SK-N-DZ (cell line): Measurements from ENCODE around the gene FAM83E.

ENCODE experiments used
- DNase-seq: peaks from one replicate; pipeline ENCODE4 v3.0.0-alpha.2; 2015; ENCODE audit warnings: low spot score

FAM83E gene

DNA sequence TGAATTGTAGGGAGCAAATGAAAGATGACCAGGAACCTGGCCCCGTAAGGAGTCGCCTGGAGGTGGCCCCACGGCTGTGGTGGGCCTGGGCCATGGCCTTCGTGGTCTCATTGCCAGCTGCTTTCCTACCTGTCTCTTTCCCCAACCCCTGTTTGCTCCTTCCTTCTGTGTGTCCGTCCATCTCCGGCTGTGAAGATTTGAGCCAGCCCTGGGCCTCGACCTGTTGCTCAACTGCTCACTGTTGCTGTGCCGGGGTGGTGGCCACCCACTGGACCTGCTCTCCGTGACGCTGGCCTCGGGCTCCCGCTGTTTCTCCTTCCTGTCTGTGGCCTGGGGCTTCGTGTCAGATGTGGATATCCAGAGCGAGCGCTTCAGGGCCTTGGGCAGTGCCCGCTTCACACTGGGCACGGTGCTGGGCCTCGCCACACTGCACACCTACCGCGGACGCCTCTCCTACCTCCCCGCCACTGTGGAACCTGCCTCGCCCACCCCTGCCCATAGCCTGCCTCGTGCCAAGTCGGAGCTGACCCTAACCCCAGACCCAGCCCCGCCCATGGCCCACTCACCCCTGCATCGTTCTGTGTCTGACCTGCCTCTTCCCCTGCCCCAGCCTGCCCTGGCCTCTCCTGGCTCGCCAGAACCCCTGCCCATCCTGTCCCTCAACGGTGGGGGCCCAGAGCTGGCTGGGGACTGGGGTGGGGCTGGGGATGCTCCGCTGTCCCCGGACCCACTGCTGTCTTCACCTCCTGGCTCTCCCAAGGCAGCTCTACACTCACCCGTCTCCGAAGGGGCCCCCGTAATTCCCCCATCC, 13.8 kb upstream of the FAM83E start:
- DNase-seq: no peak

DNA sequence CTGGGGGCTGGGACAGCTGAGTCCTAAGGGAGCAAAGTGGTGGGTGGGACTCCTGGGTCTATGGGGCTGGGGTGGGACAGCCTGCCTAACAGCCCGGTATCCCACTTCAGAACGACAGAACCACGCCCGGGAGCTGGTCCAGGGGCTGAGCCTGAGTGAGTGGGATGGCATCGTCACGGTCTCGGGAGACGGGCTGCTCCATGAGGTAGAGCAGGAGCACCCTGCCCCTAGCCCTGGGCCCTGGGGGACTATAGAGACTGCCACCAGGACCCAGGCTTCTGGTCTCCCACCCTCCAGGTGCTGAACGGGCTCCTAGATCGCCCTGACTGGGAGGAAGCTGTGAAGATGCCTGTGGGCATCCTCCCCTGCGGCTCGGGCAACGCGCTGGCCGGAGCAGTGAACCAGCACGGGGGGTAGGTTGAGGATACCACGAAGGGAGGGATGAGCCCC, 13.0 kb upstream of the FAM83E start:
- DNase-seq: no peak

DNA sequence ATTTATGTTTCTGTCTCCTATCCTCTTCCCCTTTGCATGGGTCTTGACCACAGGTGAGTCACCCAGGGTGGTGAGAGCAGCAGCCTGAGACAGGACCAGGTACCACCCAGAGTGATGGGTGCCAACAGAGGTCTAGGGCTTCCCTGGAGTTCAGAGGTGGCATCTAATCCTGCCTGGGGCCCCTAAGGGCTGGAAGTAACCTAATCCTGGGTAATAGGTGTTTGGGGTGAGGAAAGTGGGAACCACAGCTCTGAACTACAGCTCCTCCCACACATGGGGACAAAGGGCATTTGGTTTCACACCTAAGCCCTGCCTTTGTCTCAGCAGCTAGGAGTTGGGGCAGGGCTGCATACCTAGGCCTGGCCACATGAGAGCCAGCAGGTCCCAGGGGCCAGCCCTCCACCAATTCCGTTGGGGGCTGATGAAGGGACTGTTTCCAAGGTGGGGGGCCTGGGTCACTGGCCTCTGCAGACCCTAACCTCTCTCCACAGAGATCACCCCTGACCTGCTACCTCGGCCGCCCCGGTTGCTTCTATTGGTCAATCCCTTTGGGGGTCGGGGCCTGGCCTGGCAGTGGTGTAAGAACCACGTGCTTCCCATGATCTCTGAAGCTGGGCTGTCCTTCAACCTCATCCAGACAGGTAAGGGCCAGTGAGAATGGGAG, 12.5 kb upstream of the FAM83E start:
- no peak for DNase-seq

DNA sequence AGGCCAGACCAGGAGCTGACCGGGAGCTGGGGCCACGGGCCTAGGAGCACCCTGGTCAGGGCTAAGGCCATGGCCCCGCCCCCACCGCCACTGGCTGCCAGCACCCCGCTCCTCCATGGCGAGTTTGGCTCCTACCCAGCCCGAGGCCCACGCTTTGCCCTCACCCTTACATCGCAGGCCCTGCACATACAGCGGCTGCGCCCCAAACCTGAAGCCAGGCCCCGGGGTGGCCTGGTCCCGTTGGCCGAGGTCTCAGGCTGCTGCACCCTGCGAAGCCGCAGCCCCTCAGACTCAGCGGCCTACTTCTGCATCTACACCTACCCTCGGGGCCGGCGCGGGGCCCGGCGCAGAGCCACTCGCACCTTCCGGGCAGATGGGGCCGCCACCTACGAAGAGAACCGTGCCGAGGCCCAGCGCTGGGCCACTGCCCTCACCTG, 11.0 kb upstream of the FAM83E start:
- no peak for DNase-seq

DNA sequence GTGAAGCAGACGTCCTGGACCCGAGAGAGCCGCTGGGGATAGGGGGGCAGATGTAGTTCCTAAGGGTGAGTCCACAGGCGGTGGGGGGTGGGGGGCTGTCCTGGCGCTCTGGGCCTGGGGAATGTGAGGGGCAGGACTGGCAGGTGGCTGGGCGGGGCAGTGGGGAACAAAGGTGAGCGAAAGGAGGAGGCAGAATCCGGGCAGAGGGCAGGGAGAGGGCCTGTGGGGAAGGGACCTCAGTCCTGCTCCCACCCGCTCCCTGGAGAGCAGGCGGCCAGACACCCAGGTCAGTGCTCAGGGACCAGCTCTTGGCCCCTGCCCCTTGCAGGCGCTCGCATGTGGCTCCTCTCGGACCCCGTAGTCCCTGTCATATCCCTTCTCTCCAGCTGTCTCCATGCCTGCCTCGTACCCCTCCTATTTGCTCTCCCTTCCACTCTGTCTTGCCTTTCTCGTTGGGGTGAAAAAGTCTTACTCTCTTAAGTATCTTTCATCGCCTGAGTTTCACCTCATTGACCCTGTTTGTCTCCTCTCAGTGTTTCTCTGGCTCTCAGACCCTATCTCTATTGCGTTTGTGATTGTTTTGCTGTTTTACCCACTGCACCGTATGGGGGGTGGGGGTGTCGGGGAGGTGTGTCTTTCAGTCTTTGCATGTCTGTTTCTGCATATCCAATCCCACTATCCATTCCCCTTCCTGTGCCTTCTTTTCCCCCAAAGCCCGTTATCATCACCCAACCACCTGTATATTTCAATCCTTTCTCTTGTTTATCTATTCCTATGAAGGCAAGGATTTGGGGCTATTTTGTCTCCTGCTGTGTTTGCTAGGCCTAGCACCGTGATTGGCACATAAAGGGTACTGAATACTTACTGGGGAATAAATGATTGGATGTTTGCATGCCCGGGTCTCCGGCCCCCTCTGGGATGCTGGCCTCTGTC, 10.2 kb upstream of the FAM83E start:
- no peak for DNase-seq

DNA sequence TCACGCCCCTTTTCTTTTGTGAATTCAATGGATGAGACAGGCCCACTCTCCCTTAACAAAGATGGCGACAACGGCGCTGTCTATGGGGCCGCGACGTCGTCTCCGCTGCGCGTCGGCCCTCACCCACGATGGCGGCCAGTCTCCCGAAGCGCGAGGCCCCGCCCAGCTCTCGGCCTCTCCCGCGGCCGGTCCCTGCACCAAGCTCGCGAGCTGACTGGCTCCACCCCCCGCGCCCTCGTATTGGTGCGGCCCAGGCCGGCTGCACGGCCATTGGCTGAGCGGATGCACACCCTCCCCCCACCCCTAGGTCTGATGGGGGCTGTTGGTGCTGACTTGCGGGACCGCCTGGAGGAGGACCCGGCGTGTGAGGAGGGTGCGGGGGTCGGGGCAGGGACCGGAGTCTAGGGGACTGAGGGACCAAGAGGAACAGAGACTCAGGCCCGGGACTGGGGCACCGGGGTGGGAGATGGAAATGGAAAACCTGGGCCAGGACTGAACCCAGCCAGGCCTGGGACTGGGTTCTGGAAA, 9.3 kb upstream of the FAM83E start:
- peak; percentile 95 for DNase-seq

DNA sequence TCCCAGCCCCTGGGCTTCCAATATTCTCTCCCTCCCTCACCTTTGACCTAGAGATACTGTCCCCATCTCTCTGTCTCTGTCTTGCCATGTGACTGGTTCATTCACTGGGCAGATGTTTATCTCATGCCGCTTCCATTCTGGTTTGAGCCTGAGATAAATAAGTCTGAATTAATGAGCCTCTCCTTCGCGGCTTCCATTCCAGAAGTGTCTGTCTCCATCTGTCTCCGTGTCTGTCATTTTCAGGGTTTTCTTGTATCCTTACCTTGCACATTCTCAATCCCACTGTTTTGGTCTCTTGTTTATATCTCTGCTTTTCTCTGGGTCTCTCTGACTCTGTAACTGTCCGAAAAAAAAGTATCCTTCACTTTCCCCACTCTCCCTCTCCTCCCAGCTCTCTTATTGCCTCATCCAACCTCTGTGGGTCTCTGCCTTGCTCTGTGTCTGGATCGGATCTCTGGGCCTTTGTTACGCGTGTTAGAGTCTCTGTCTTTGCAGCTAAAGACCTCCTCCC, 8.7 kb upstream of the FAM83E start:
- peak; percentile 72 for DNase-seq

DNA sequence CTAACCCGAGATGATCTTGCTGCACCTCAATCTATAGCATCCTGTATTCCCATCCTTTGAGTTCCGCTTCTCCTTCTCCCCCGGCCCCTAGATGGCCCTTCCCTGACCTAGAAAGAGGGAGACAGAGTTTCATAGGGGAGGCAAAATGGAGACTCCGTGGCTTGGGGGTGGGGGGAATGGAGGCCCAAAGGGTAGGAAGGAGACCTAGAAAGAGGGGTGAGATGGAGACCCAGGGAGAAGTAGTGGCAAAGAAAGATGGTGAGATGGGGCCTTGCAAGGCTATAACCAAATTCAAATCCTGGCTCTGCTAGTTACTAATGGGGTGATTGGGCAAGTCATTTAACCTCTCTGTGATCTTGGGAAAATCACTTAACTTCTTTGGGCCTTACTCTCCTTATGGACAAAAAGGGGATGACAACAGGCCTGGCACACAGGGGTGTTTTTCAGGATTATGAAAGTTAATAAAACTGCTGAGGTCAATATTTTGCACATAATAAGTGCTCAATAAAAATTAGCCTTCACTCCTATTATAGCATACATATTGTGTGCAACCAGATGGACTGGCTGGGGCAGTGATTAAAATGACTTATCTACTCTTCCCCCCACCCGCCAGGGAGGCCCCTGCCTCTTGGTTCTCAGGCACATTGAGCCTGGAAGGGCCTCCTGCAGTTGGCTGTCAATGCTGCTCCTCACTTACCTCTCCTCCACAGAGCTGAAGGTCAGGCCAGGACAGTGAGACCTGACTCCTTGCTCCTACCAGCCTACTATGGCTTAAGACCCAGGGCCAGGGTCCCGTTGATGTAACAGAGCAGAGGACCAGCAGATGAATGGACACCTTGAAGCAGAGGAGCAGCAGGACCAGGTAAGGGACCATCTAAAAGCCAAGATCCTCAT, 5.1 kb upstream of the FAM83E start:
- DNase-seq: no peak

DNA sequence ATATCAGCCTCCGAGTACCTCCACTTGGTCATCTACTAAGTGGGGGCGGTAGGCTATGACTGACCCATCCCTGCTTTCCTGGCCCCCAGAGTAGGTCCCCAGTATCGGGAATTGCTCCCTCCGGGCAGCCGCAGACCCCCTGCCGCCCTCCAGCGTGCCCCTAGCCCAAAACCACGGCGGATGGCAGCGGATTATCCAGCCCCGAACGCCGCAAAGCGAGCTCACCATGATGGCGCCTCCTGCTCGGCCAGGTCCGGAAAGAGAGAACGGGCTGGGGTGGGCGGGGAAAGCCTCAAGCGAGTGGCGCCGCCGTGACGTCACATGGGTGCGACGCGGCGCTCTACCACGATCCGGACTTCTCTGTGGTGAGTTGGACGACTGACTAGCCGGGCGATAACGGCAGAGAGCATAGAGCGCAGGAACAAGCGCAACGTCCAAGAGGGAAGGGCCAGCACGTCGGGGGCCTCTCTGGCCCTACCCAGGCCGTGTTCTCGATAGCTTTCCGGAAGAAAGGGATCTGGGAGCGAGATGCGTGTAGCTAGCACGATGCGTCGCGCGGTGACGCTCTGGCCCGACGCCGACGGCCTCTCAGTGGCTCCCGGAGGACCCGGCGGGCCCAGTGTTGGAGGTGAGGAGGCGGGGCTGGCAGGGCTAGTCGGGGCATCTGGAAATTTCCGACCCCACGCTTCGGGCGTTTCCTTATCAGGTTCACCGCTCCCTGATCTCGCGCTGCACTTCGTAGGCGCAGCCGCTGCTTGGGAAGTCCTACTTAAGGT, 4.2 kb upstream of the FAM83E start, which contains the start of the genes RPL18 and SPHK2:
TSS of gene RPL18 (minus strand) at position 263 of the 776 bp plus-strand sequence. CDS start at position 228, 35 bp downstream.
TSS of gene SPHK2 (plus strand) at position 591 of the 776 bp plus-strand sequence. CDS start 1,009 bp downstream, outside the sequence.
- DNase-seq: peak; percentile 98

DNA sequence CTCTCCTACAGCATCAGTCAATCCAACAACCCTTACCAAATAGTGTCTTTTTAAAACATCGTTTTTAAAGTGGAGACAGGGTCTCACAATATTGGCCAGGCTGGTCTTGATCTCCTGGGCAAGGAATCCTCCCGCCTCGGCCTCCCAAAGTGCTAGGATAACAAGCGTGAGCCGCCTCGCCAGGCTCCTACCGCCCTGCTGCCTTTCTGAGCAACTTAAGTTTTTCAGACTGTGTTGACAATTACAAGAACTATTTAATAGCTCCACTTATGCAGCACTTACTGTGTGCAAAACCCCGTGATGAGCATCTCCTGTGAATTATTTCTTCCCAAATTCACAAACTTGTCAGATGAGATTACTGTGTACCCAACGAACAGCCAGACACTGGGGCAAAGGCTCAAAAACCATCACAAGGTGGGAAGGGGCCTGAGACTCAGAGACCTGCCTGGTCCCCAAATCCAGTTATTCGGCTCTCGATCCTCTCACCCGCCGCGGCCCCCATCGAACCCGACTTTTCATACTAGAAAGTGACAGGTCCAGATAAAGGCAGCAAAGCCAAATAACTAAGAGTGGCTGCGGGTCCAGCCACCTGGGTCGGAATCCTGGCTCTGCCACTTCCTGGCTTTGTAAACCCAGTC, 3.5 kb upstream of the FAM83E start:
- DNase-seq: no peak

DNA sequence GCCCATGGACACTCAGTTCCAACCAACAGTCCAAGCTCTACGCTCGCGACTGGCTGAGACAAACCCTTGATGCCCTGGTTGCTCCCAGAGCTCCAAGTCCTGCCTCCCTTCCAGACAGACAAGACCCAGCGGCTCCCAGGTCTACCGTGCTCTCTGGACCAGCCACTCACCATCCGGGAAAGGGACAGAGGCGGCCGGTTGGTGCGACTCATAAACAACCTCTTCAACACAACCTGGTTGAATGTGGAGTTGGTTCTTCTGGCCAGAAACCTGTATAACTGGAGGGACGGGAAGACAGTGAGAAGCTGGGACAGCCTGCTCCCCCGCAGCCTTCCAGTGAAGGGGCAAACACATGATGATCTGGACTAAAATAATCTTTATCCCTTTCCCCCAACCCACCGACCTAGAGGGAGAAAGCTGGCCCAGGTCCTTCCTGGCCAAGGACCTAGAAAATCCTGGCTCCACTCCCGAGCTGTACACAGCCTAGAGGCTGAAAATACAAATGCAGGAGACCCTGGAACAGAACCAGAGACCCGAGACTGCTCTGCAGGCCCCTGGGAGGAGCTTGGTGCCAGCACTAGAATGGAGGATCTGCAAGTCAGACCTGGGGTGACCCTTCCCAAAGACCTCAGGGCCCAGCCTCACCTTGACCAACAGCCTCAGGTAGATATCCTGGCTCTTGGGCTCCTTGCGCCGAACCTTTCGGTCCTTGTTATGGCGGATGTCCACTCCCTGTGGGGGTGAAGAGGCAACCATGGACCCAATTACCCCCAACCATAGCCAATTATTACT, 2.5 kb upstream of the FAM83E start:
- no peak for DNase-seq

DNA sequence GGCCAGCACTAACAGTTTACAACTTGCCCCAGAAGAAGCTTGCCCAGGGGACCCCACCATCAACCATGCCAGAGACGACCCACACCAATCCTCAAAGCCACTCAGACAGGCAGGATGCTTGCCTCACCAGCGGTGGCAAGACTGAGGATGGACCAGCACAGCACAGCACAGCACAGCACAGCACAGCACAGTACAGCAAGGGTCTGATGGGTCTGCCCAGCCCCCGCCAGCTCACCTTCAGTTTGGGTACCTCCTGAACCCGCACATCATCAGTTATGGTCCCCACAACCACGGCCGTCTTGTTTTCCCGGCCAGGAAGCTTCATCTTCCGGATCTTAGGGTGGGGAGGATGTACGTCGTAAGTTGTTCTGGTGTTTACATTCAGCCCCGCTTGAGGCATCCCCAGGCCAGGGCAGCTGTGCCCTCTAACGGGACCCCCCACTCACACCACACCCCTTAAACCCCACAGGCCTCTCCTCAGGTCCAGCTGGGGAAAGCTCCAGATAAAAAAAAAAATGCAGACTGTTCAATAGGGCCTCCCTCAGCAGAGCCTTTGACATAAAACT, 1.7 kb upstream of the FAM83E start:
- no peak for DNase-seq

DNA sequence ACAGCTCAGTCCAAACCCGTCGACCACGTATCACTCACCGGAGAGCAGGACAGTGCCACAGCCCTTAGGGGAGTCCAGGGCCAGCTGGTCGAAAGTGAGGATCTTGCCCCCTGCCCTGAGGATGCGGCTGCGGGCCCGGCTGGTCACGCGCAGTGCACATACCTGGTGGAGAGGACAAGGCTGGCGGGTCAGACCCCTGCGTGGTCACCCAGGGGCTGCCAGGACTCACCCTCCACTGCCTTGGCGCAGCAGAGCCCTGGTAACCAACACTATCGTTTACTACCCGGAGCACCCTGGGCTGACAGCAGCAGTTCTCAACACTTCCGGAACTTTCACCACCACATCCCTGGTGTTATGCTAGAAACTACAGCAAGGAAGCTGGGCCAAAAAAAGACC, 1.2 kb upstream of the FAM83E start:
- no peak for DNase-seq

DNA sequence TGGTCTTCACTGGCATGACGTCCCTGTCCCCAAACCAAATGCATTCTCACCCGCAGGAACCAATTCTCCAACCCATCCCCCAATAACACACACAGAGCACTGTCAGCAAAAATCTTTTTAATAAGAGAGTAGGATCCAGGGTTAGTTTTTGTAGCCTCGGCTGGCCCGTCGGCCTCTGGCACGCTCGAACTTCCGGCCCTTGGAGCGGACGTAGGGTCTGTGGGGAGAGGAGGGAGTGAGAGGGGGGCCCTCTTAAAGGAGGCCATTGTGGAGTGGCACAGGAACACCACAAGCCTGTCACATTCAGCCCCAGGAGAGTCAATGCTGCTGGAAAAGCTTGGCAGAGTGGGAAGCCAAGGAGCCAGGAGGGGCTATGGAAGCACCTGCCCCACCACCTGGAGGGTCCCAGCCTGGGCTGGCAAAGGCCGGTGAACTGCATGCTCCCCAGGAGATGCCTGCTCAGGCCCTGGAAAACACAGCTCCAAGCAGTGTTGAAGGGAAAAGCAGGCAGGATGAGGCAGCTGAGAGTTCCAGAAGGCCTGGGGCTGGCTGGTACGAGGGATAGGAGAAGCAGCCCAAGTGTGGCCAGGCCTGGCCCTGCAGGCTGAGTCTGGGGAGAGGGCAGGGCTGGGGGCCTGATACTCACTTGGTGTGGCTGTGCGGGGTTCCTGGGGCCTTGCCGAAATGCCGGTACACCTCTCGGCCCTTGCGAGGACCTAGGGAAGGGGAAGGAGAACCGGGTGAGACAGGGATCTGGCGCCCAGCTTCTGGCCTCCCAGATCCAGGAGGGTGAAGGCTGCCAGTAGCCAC, 560 bp upstream of the FAM83E start:
- DNase-seq: no peak

DNA sequence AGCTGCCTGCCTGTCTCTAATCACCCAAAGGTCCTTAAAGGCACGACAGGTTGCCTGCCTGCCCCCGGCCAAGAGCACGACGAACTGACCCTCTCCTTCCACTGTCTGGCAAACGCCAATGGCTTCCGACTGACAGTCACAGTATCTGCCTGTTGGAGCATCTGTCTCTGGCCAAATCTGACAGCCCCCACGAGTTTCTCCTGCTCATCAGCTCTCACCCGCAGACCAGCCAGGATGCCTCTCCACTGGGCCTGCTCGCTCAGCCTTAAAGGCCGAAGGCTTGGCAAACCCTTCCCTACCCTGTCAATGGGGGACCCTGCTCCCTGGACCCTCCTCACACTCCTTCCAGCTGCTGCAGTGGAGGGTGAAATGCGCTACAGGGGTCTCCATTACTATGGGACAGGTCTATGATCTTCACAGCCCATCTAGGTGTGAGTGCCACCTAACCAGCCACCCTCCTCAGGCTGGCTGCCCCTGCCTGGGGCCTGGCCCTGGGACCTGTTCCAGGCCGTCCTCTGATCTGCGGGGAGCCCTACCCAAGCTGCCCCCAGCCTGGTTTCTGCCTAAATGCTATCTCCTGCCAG, 932 bp downstream of the FAM83E start:
- no peak for DNase-seq
